ENCODE data around the gene RAP2B. TPM values are rescaled to one million over a fixed set of nuclear protein-coding genes. Genes with fewer than 3 reads are reported as not detected.

RAP2B gene
- polyA plus RNA-seq, 3 donors = 17.5 to 35.5 (median 24.7) TPM

DNA sequence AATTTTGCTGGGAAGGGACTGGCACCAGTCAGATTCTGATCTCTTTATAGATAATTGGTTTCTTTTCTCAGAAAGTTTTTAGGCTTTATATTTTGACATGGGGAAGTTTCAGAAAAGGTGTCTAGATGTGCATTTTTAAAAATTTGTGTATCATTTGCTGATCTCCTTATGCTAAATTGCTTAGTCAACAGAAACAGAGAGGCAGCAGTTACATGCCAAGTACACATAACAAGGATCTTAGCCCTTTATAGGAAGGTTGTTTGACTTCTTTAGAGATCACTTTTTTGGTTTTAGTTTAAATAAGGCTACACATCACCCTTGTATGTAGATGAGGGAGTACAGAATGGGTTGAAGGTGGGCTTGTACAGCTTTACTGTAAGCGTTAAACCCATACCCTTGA is 53.5 kb downstream of the RAP2B start:
- no peaks in the 10 kb centered on the region for H3K36me3 ChIP-seq (replicated peaks in 1 of 2; ENCODE audit: control insufficient read depth in 1 of 2, insufficient read depth in 2 of 2, low read length in 2 of 2)
- Mint-ChIP-seq H3K36me3 (peaks cover 5 to 8% of the 10 kb centered on the region in 2 donors), H3K27ac (no peak overlapping the region), H3K27me3 (ENCODE audit: low read depth in 3 of 3) (peaks cover 0 to 2% (median 0%) of the 10 kb centered on the region in 3 donors), H3K9me3 (peaks cover 0 to 3% (median 0%) of the 10 kb centered on the region in 7 donors), H3K4me3 (no peak overlapping the region), H3K4me1 (peaks cover 45% of the 10 kb centered on the region)
- DNase-seq = no peak
- peaks cover 43 to 47% of the 10 kb centered on the region in 2 donors for H3K4me1 ChIP-seq (ENCODE audit: control insufficient read depth in 1 of 2, insufficient read depth in 2 of 2, low read length in 2 of 2)
- H3K9me3 ChIP-seq (replicated peaks in 1 of 2; ENCODE audit: control insufficient read depth in 1 of 2, insufficient read depth in 1 of 2, low read length in 2 of 2) = no peaks in the 10 kb centered on the region
- H3K4me2 ChIP-seq (replicated peaks; ENCODE audit: extremely low read depth, low read length, poor library complexity, severe bottlenecking) = no peak overlapping the region
- TF ChIP-seq, protein P1, sequence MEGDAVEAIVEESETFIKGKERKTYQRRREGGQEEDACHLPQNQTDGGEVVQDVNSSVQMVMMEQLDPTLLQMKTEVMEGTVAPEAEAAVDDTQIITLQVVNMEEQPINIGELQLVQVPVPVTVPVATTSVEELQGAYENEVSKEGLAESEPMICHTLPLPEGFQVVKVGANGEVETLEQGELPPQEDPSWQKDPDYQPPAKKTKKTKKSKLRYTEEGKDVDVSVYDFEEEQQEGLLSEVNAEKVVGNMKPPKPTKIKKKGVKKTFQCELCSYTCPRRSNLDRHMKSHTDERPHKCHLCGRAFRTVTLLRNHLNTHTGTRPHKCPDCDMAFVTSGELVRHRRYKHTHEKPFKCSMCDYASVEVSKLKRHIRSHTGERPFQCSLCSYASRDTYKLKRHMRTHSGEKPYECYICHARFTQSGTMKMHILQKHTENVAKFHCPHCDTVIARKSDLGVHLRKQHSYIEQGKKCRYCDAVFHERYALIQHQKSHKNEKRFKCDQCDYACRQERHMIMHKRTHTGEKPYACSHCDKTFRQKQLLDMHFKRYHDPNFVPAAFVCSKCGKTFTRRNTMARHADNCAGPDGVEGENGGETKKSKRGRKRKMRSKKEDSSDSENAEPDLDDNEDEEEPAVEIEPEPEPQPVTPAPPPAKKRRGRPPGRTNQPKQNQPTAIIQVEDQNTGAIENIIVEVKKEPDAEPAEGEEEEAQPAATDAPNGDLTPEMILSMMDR (IDR thresholded peaks at IDR 0.05) = no peak
- H3K9ac ChIP-seq (ENCODE audit: insufficient read depth, low read length, poor library complexity, severe bottlenecking) = no peak overlapping the region
- H4K20me1 ChIP-seq (ENCODE audit: insufficient read depth, low read length) = no peaks in the 10 kb centered on the region
- no peaks in the 10 kb centered on the region for H3K79me2 ChIP-seq (ENCODE audit: insufficient read depth, low read length)
- intact Hi-C loops (cut with micrococcal nuclease) = no loop called here
- no peak overlapping the region for H3K4me3 ChIP-seq (replicated peaks in 1 of 3; ENCODE audit: low read depth in 2 of 3, low read length in 3 of 3)
- no peak overlapping the region for H2AFZ ChIP-seq (ENCODE audit: insufficient read depth, low read depth, low read length, poor library complexity, severe bottlenecking)
- 100% methylated on average over 1 of the region's 1 CpG for WGBS (ENCODE audit: insufficient coverage)
- H3K27ac ChIP-seq (ENCODE audit: low read depth in 1 of 2, low read length in 2 of 2) = no peak overlapping the region
- H3K27me3 ChIP-seq (ENCODE audit: control insufficient read depth in 2 of 2, insufficient read depth in 2 of 2, low read length in 2 of 2) = no peaks in the 10 kb centered on the region

DNA sequence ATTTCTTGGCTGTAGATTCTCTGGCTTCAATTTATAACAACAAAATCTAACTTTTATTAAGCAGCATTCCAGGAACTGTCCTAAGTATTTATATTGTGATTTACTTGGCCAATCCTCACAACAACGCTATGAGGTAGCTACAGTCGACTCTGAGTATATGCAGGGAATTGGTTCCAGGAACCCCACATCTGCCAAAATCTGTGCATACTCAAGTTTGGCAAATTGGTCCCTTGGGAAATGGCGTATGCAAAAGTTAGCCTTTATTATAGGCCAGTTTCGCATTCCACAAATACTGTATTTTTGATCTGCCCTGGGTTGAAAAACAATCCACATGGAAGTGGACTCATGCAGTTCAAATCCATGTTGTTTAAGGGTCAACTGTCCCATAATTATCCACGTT is 53.9 kb downstream of the RAP2B start:
- no peak for DNase-seq
- Histone ChIP-seq H3K4me1 (ENCODE audit: control insufficient read depth in 1 of 2, insufficient read depth in 2 of 2, low read length in 2 of 2) (peaks cover 42 to 47% of the 10 kb centered on the region in 2 donors), H3K4me2 (replicated peaks; ENCODE audit: extremely low read depth, low read length, poor library complexity, severe bottlenecking) (no peak overlapping the region), H3K4me3 (replicated peaks in 1 of 3; ENCODE audit: low read depth in 2 of 3, low read length in 3 of 3) (no peak overlapping the region), H4K20me1 (ENCODE audit: insufficient read depth, low read length) (no peaks in the 10 kb centered on the region), H3K36me3 (replicated peaks in 1 of 2; ENCODE audit: control insufficient read depth in 1 of 2, insufficient read depth in 2 of 2, low read length in 2 of 2) (no peaks in the 10 kb centered on the region), H3K79me2 (ENCODE audit: insufficient read depth, low read length) (no peaks in the 10 kb centered on the region), H2AFZ (ENCODE audit: insufficient read depth, low read depth, low read length, poor library complexity, severe bottlenecking) (no peak overlapping the region), H3K27ac (ENCODE audit: low read depth in 1 of 2, low read length in 2 of 2) (no peak overlapping the region), H3K27me3 (ENCODE audit: control insufficient read depth in 2 of 2, insufficient read depth in 2 of 2, low read length in 2 of 2) (no peaks in the 10 kb centered on the region), H3K9ac (ENCODE audit: insufficient read depth, low read length, poor library complexity, severe bottlenecking) (no peak overlapping the region), H3K9me3 (replicated peaks in 1 of 2; ENCODE audit: control insufficient read depth in 1 of 2, insufficient read depth in 1 of 2, low read length in 2 of 2) (no peaks in the 10 kb centered on the region)
- H3K27me3 Mint-ChIP-seq (ENCODE audit: low read depth in 3 of 3) = peaks cover 0 to 2% (median 0%) of the 10 kb centered on the region in 3 donors
- peaks cover 45% of the 10 kb centered on the region for H3K4me1 Mint-ChIP-seq
- intact Hi-C loops (cut with micrococcal nuclease) = no loop called here
- H3K27ac Mint-ChIP-seq = no peak overlapping the region
- 100% methylated on average over 2 of the region's 5 CpGs for WGBS (ENCODE audit: insufficient coverage)
- H3K4me3 Mint-ChIP-seq = no peak overlapping the region
- H3K36me3 Mint-ChIP-seq = peaks cover 5 to 12% of the 10 kb centered on the region in 2 donors
- TF ChIP-seq, protein P1 (IDR thresholded peaks at IDR 0.05) = no peak
- peaks cover 0 to 4% (median 0%) of the 10 kb centered on the region in 7 donors for H3K9me3 Mint-ChIP-seq
